Esophagus muscularis mucosa (tissue), 3 donors: ENCODE measurements around the gene ARHGEF7.
"Not testable (repeated sequence)": the region's sequence is repeated elsewhere in the genome, so short reads cannot be mapped to it uniquely, and the experiment has no call there.

Experiments used
- POLR2A ChIP-seq: fragments of 450-650 bp; IDR thresholded peaks from one replicate; pipeline ENCODE4 v1.6.1; 2017; ENCODE audit warnings: antibody characterized with exemption, moderate library complexity, mild to moderate bottlenecking, low read depth
- POLR2AphosphoS5 ChIP-seq, 2 donors: sonication (generic); formaldehyde crosslinking; IDR thresholded peaks; one replicate each; pipeline ENCODE4 v1.6.1; 2017; ENCODE audit warnings: antibody characterized with exemption in 2 of 2
- TF ChIP-seq, protein P1 (sequence below), 3 experiments: fragments of 200-600 bp in 2 of 3; fragments of 450-650 bp in 1 of 3; sonication (generic) in 2 of 3; IDR thresholded peaks; one replicate each; pipeline ENCODE4 v1.5.1; 2017 to 2019; ENCODE audit warnings: antibody characterized with exemption in 3 of 3, mild to moderate bottlenecking in 2 of 3, moderate library complexity in 1 of 3

DNA sequence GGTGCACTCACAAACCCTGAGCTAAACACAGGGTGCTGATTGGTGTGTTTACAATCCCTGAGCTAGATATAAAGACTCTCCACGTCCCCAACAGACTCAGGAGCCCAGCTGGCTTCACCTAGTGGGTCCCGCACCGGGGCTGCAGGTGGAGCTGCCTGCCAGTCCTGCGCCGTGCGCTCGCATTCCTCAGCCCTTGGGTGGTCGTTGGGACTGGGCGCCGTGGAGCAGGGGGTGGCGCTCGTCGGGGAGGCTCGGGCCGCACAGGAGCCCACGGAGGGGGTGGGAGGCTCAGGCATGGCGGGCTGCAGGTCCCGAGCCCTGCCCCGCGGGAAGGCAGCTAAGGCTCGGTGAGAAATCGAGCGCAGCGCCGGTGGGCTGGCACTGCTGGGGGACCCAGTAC lies 31.4 kb upstream of the ARHGEF7 start:
- TF ChIP-seq, protein P1, sequence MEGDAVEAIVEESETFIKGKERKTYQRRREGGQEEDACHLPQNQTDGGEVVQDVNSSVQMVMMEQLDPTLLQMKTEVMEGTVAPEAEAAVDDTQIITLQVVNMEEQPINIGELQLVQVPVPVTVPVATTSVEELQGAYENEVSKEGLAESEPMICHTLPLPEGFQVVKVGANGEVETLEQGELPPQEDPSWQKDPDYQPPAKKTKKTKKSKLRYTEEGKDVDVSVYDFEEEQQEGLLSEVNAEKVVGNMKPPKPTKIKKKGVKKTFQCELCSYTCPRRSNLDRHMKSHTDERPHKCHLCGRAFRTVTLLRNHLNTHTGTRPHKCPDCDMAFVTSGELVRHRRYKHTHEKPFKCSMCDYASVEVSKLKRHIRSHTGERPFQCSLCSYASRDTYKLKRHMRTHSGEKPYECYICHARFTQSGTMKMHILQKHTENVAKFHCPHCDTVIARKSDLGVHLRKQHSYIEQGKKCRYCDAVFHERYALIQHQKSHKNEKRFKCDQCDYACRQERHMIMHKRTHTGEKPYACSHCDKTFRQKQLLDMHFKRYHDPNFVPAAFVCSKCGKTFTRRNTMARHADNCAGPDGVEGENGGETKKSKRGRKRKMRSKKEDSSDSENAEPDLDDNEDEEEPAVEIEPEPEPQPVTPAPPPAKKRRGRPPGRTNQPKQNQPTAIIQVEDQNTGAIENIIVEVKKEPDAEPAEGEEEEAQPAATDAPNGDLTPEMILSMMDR (IDR thresholded peaks at IDR 0.05): not testable (repeated sequence)
- not testable (repeated sequence) for TF ChIP-seq POLR2A; POLR2AphosphoS5 (IDR thresholded peaks at IDR 0.05)
